Smooth muscle cell (in vitro differentiated cells): ENCODE data around the gene AP2A2. TPM values are rescaled to one million over a fixed set of nuclear protein-coding genes. Genes with fewer than 3 reads are reported as not detected.

Experiments
- DNase-seq: peaks from one replicate; lab custom pipeline; 2025; ENCODE audit not compliant: unreplicated experiment; lab: John Stamatoyannopoulos, UW
- H2AFZ ChIP-seq: fragments of 200-600 bp; sonication (generic); 2 replicates; pipeline ENCODE4 v1.6.0; 2016; ENCODE audit warnings: antibody characterized with exemption, low read depth, mild to moderate bottlenecking
- H3F3A ChIP-seq: fragments of 200-600 bp; sonication (generic); 2 replicates; pipeline ENCODE4 v1.6.0; 2017; ENCODE audit warnings: antibody characterized with exemption, low read depth
- H3K27ac ChIP-seq: fragments of 200-600 bp; sonication (generic); 2 replicates; pipeline ENCODE4 v1.5.1; 2016; ENCODE audit warnings: low read depth, mild to moderate bottlenecking
- H3K27me3 ChIP-seq: fragments of 200-600 bp; sonication (generic); 2 replicates; pipeline ENCODE4 v1.6.1; 2016; ENCODE audit warnings: low read depth, mild to moderate bottlenecking
- H3K36me3 ChIP-seq: fragments of 200-600 bp; sonication (generic); 2 replicates; pipeline ENCODE4 v1.5.1; 2016; ENCODE audit warnings: low read depth
- H3K4me1 ChIP-seq: fragments of 200-600 bp; sonication (generic); 2 replicates; pipeline ENCODE4 v1.5.1; 2016; ENCODE audit warnings: low read depth
- H3K4me2 ChIP-seq: fragments of 200-600 bp; sonication (generic); 2 replicates; pipeline ENCODE4 v1.6.0; 2016; ENCODE audit warnings: mild to moderate bottlenecking
- H3K4me3 ChIP-seq: fragments of 200-600 bp; sonication (generic); 2 replicates; pipeline ENCODE4 v1.5.1; 2016; ENCODE audit warnings: mild to moderate bottlenecking
- H3K79me2 ChIP-seq: fragments of 200-600 bp; sonication (generic); 2 replicates; pipeline ENCODE4 v1.6.0; 2016; ENCODE audit warnings: low read depth, mild to moderate bottlenecking
- H3K9ac ChIP-seq: fragments of 200-600 bp; sonication (generic); 2 replicates; pipeline ENCODE4 v1.6.0; 2016; ENCODE audit warnings: low read depth
- H3K9me3 ChIP-seq: fragments of 200-600 bp; sonication (generic); replicated peaks from 2 replicates; pipeline ENCODE4 v1.5.1; 2016; ENCODE audit warnings: low read depth
- H4K20me1 ChIP-seq: fragments of 200-600 bp; sonication (generic); 2 replicates; pipeline ENCODE4 v1.6.0; 2016; ENCODE audit warnings: low read depth
- CTCF ChIP-seq: fragments of 200-600 bp; sonication (generic); IDR thresholded peaks from 2 replicates; pipeline ENCODE4 v1.5.1; 2017; ENCODE audit warnings: borderline replicate concordance, mild to moderate bottlenecking, antibody characterized with exemption; ENCODE audit not compliant: insufficient read depth, poor library complexity, severe bottlenecking
- WGBS: methylation state at CpG from one replicate; pipeline ENCODE4 v1.1.7; 2016; ENCODE audit warnings: low lambda C conversion rate; 5-methylcytosine and 5-hydroxymethylcytosine counted together
- polyA plus RNA-seq: library from polyadenylated mRNA; unstranded; fragments of >200 nt; fragmentation: Nextera tagmentation; extraction: Ambion mirVana; gene quantifications from 2 replicates; pipeline ENCODE4 v1.2.1, GENCODE V29; 2016
- total RNA-seq: library from RNA; depleted of rRNA; stranded (reverse); fragments of >200 nt; gene quantifications from 2 replicates; pipeline ENCODE4 v1.2.3, GENCODE V29; 2014

AP2A2 gene
- total and polyA plus RNA-seq, 2 experiments from 2014 or later: 25.1 to 35.8 TPM

DNA sequence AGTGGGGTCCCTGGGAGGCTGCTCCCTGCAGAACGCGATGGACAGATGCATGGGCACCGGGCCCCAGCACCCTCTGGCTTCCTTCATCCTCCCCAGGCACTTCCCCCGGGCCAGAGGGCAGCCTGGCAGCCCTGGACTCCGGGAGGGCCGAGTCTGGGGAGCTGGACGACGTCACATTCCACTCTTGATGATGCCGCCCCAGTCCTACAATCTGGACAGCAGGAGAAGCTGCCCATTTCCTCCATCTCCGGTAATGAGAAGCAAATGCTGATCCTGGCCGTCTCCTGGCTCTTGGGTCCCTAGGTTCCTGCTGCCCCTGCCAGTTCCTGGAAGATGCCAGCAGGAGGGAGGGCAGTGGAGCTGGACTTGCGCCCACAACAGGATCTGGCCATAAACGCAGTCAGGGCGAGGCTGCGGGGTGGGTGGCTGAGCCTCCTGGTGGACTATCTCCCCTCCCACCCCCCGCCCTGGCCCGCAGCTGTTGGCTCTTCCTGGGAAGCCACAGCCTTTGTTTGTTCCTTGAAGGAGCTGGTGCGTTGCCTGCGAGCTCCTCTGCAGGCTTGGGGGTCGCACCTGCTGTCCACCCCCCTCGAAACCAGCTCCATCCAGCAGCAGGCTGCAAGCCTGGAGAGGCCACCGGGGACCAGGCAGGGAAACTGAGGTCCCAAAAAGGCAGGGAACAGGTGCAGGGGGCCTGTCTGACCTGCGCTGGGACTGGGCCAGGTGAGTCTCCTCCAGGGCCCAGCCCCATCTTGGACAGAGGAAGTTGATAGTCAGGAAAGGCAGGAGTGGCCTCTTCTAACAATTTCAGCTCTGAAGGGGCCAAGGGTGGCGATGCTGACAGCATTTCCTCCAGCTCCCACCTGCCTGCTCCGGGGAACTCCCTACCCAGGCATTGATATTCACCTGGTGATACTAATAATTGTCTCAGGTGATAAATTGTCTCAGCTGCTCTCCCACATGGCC is 128.8 kb downstream of the AP2A2 start:
- H3K79me2 ChIP-seq: no peaks in the 10 kb centered on the region
- 82% methylated on average over 24 of the region's 25 CpGs for WGBS
- no peaks in the 10 kb centered on the region for H3K27me3 ChIP-seq
- H3F3A ChIP-seq: no peaks in the 10 kb centered on the region
- no peak overlapping the region for H3K4me3 ChIP-seq
- H3K27ac ChIP-seq: no peak overlapping the region
- no peak overlapping the region for H3K4me2 ChIP-seq
- H4K20me1 ChIP-seq: no peaks in the 10 kb centered on the region
- H3K36me3 ChIP-seq: no peaks in the 10 kb centered on the region
- DNase-seq: no peak
- no peak overlapping the region for H3K9ac ChIP-seq
- H3K9me3 ChIP-seq: no peaks in the 10 kb centered on the region
- no peak overlapping the region for H2AFZ ChIP-seq
- H3K4me1 ChIP-seq: no peaks in the 10 kb centered on the region
- TF ChIP-seq CTCF: no peak

GRCh38 chr11:1055109-1055703 is 129.5 kb downstream of the AP2A2 start:
- no peak for DNase-seq
- WGBS: 95% methylated on average over 17 of the region's 17 CpGs
- no peaks in the 10 kb centered on the region for H3K9me3 ChIP-seq

GRCh38 chr11:1055990-1056771 is 130.5 kb downstream of the AP2A2 start:
- Histone ChIP-seq H3K4me1 (no peaks in the 10 kb centered on the region), H3K27ac (no peak overlapping the region), H3K27me3 (no peaks in the 10 kb centered on the region), H3K9ac (no peak overlapping the region), H3K4me3 (no peak overlapping the region), H4K20me1 (no peaks in the 10 kb centered on the region), H3K9me3 (no peaks in the 10 kb centered on the region), H3F3A (no peaks in the 10 kb centered on the region), H3K79me2 (no peaks in the 10 kb centered on the region), H2AFZ (no peak overlapping the region), H3K36me3 (no peaks in the 10 kb centered on the region), H3K4me2 (no peak overlapping the region)
- 92% methylated on average over 46 of the region's 46 CpGs for WGBS
- DNase-seq: no peak
- no peak for TF ChIP-seq CTCF

More at GRCh38 chr11:1055109-1055703, 129.5 kb downstream of the AP2A2 start:
- no peaks in the 10 kb centered on the region for H3F3A ChIP-seq
- H3K79me2 ChIP-seq: no peaks in the 10 kb centered on the region
- H3K36me3 ChIP-seq: no peaks in the 10 kb centered on the region
- no peak for TF ChIP-seq CTCF
- H3K9ac ChIP-seq: no peak overlapping the region
- H3K27ac ChIP-seq: no peak overlapping the region
- H2AFZ ChIP-seq: no peak overlapping the region
- no peak overlapping the region for H3K4me3 ChIP-seq
- H3K4me1 ChIP-seq: no peaks in the 10 kb centered on the region
- H3K27me3 ChIP-seq: no peaks in the 10 kb centered on the region
- H3K4me2 ChIP-seq: no peak overlapping the region
- no peaks in the 10 kb centered on the region for H4K20me1 ChIP-seq
